ENCODE measurements around the gene PASK. TPM values are rescaled to one million over a fixed set of nuclear protein-coding genes. Genes with fewer than 3 reads are reported as not detected.

PASK gene
- total RNA-seq, 1 experiment from 2014 or later = 45.8 TPM

DNA sequence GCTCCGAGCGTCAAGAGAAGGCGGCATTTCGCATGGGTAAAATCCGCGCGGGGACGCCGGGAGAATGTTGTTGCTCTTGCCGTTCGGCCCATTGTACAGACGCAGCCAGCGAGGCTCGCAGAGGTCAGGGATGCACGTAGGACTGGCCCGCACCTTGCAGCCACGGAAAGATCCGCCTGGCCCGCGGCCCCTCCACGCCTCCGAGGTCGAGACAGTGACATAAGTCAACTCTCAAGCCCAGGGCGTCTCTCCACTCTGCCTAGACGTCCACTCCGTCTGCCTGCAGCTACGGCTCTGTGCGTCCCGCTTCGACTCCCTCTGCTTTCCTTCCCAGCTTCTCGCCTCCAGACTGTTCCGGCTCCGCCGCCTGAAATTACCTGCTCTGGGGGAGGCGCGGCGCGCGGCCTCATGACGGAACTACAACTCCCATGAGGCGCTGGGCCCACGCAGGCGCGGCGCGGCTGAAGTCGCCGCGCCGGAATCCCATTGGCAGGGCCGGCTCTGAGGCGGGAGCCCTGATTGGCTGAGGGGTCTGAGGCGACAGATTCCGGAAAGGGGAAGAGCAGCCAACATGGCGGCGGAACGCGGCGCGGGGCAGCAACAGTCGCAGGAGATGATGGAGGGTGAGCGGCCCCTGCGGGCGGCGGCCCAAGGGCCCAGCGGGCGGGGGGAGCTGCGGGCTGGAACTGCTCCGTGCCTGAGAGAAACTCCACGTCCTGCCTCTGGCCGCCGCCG, 820 bp upstream of the PASK start, which contains the start of gene PPP1R7 (continued):
- TF ChIP-seq, protein P1, sequence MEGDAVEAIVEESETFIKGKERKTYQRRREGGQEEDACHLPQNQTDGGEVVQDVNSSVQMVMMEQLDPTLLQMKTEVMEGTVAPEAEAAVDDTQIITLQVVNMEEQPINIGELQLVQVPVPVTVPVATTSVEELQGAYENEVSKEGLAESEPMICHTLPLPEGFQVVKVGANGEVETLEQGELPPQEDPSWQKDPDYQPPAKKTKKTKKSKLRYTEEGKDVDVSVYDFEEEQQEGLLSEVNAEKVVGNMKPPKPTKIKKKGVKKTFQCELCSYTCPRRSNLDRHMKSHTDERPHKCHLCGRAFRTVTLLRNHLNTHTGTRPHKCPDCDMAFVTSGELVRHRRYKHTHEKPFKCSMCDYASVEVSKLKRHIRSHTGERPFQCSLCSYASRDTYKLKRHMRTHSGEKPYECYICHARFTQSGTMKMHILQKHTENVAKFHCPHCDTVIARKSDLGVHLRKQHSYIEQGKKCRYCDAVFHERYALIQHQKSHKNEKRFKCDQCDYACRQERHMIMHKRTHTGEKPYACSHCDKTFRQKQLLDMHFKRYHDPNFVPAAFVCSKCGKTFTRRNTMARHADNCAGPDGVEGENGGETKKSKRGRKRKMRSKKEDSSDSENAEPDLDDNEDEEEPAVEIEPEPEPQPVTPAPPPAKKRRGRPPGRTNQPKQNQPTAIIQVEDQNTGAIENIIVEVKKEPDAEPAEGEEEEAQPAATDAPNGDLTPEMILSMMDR (IDR thresholded peaks at IDR 0.05 in 2 of 3, conservative IDR thresholded peaks at IDR 0.05 in 1 of 3; ENCODE audit: borderline replicate concordance in 1 of 3, insufficient read depth in 1 of 3, low read depth in 2 of 3, low read length in 2 of 3) = no peak

DNA sequence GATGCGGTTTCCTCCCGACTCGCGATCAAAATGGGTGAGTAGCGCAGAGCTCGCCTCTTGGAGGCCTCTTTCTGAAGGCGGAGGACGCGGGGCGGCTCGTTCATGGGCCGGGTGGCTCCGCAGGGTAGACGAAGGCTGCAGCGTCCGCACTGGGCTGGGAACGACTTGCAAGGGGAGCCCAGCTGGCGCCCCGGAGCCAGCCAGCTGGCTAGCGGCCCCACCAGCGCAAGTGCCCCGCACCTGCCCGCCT, 328 bp upstream of the PASK start:
- CTCF ChIA-PET = interaction anchor here (0.8 to 1.7 kb wide), 3 partner anchors 166 to 309 kb away, joined by 3 to 5 read pairs (median 3); no protein-coding TSS in a partner anchor
- H3K4me2 ChIP-seq (ENCODE audit: low read length) = peak overlapping the region; percentile 99
- ATAC-seq (peak; percentile 26), DNase-seq (ENCODE audit: low read depth, low spot score) (no peak)
- BruUV-seq (replicated peaks) = no TSS peak
- intact Hi-C loops (cut with micrococcal nuclease) = no loop called here
- RAD21 ChIA-PET (ENCODE audit: low non-redundant PET in 1 of 2, low total read pairs in 2 of 2, uncharacterized antibody in 2 of 2, unreplicated experiment in 2 of 2) = no interaction called here
- H3K9ac ChIP-seq (ENCODE audit: low read length) = peak overlapping the region; percentile 91
- peak overlapping the region; percentile 56 for H3K27ac ChIP-seq (ENCODE audit: low read depth, low read length)
- H3K4me1 ChIP-seq (ENCODE audit: control insufficient read depth in 1 of 2, insufficient read depth in 2 of 2, low read length in 2 of 2) = peaks cover 11 to 22% of the 10 kb centered on the region in 2 experiments; a peak in 3 of 4 replicates
- no peaks in the 10 kb centered on the region for H3K9me2 ChIP-seq (ENCODE audit: insufficient read depth)
- peak overlapping the region; percentile 87 for H2AFZ ChIP-seq (ENCODE audit: low read depth, low read length, poor library complexity, severe bottlenecking)
- peaks cover 39% of the 10 kb centered on the region for H3K79me2 ChIP-seq (ENCODE audit: insufficient read depth, low read length)
- no peaks in the 10 kb centered on the region for H3K27me3 ChIP-seq (ENCODE audit: insufficient read depth, low read length)
- peak; percentile 24 for TF ChIP-seq SIN3A (IDR thresholded peaks at IDR 0.05; ENCODE audit: low read depth)
- TF ChIP-seq, protein P2, sequence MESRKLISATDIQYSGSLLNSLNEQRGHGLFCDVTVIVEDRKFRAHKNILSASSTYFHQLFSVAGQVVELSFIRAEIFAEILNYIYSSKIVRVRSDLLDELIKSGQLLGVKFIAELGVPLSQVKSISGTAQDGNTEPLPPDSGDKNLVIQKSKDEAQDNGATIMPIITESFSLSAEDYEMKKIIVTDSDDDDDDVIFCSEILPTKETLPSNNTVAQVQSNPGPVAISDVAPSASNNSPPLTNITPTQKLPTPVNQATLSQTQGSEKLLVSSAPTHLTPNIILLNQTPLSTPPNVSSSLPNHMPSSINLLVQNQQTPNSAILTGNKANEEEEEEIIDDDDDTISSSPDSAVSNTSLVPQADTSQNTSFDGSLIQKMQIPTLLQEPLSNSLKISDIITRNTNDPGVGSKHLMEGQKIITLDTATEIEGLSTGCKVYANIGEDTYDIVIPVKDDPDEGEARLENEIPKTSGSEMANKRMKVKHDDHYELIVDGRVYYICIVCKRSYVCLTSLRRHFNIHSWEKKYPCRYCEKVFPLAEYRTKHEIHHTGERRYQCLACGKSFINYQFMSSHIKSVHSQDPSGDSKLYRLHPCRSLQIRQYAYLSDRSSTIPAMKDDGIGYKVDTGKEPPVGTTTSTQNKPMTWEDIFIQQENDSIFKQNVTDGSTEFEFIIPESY (IDR thresholded peaks at IDR 0.05; ENCODE audit: extremely low read depth, insufficient replicate concordance, low read length) = no peak
- POLR2A ChIA-PET = interaction anchor here (0.7 to 1.6 kb wide), 5 partner anchors 8 to 48 kb away, joined by 3 to 4 read pairs (median 3); partner anchors contain the start of gene MTERF4
- peak overlapping the region; percentile 82 to 83 for H3K4me3 ChIP-seq (replicated peaks in 1 of 2; ENCODE audit: low read depth in 1 of 2, low read length in 2 of 2)
- no peaks in the 10 kb centered on the region for H3K9me3 ChIP-seq (ENCODE audit: control insufficient read depth in 1 of 2, insufficient read depth in 1 of 2, low read depth in 1 of 2, low read length in 2 of 2)
- peaks cover 0 to 2% of the 10 kb centered on the region in 2 experiments; a peak in 1 of 4 replicates for H3K36me3 ChIP-seq (ENCODE audit: control insufficient read depth in 1 of 2, insufficient read depth in 2 of 2, low read length in 2 of 2)
- H4K20me1 ChIP-seq (ENCODE audit: insufficient read depth) = no peaks in the 10 kb centered on the region

All from HCT116 (cell line).